Brain microvascular endothelial cell (primary cell): ENCODE results near the gene HIVEP3.
A peak's percentile ranks its signal among the peaks of the same experiment; 100 is the strongest.

Experiments used
- DNase-seq: peaks from one replicate; pipeline ENCODE4 v3.0.0-alpha.2; 2020
- H3K27ac ChIP-seq: fragments of 250-450 bp; sonication (Bioruptor Pico); 2 replicates; pipeline ENCODE4 v1.5.1; 2020; ENCODE audit warnings: mild to moderate bottlenecking, moderate library complexity
- H3K27me3 ChIP-seq: fragments of 250-450 bp; sonication (Bioruptor Pico); replicated peaks from 2 replicates; pipeline ENCODE4 v1.5.1; 2020; ENCODE audit warnings: mild to moderate bottlenecking
- H3K36me3 ChIP-seq: fragments of 250-450 bp; sonication (Bioruptor Pico); replicated peaks from 2 replicates; pipeline ENCODE4 v1.5.1; 2020; ENCODE audit warnings: mild to moderate bottlenecking
- H3K4me3 ChIP-seq: 2 replicates; pipeline ENCODE4 v1.5.1; 2011; ENCODE audit warnings: low read depth, mild to moderate bottlenecking, control low read depth, low read length, moderate library complexity
- CTCF ChIP-seq: IDR thresholded peaks from 2 replicates; pipeline ENCODE4 v1.5.1; 2011; ENCODE audit warnings: low read depth, mild to moderate bottlenecking, moderate library complexity, low read length, control low read depth, inconsistent platforms; ENCODE audit errors: missing control alignments
- in situ Hi-C: cut with HindIII; loops from 2 replicates; pipeline ENCODE4 v1.10.0; 2017; ENCODE audit warnings: low sequenced_read_pairs, low pct_ligation_motif_present

HIVEP3 gene

GRCh38 chr1:41891199-41891896 is 27.4 kb downstream of the HIVEP3 start:
- Histone ChIP-seq H3K4me3 (no peak overlapping the region), H3K27me3 (no peaks in the 10 kb centered on the region), H3K36me3 (no peaks in the 10 kb centered on the region), H3K27ac (no peak overlapping the region)
- no peak for DNase-seq
- peak; percentile 29 for TF ChIP-seq CTCF
- in situ Hi-C loops = no loop called here

- DNase-seq = no peak
- no peak for TF ChIP-seq CTCF
- in situ Hi-C loops = no loop called here
- H3K36me3 ChIP-seq = no peaks in the 10 kb centered on the region
- H3K4me3 ChIP-seq = no peak overlapping the region
- H3K27me3 ChIP-seq = no peaks in the 10 kb centered on the region
- no peak overlapping the region for H3K27ac ChIP-seq
Measured at GRCh38 chr1:41890825-41891198, 27.9 kb downstream of the HIVEP3 start.

- Histone ChIP-seq H3K27me3 (no peaks in the 10 kb centered on the region), H3K4me3 (no peak overlapping the region), H3K27ac (no peak overlapping the region), H3K36me3 (no peaks in the 10 kb centered on the region)
- no peak for DNase-seq
- no peak for TF ChIP-seq CTCF
- in situ Hi-C loops = no loop called here
Measured at GRCh38 chr1:41889506-41890414, 29.0 kb downstream of the HIVEP3 start.

- Histone ChIP-seq H3K27me3 (no peaks in the 10 kb centered on the region), H3K4me3 (no peak overlapping the region), H3K27ac (no peak overlapping the region), H3K36me3 (no peaks in the 10 kb centered on the region)
- in situ Hi-C loops = no loop called here
- TF ChIP-seq CTCF = no peak
- DNase-seq = no peak
Measured at GRCh38 chr1:41888756-41889155, 30.0 kb downstream of the HIVEP3 start.

- Histone ChIP-seq H3K36me3 (no peaks in the 10 kb centered on the region), H3K27me3 (no peaks in the 10 kb centered on the region), H3K27ac (no peak overlapping the region), H3K4me3 (no peak overlapping the region)
- DNase-seq = no peak
- in situ Hi-C loops = no loop called here
- no peak for TF ChIP-seq CTCF
Measured at GRCh38 chr1:41887365-41887764, 31.4 kb downstream of the HIVEP3 start.
